G401.6 (cell line): ENCODE data around the gene SPDYE4.
A peak's percentile ranks its signal among the peaks of the same experiment; 100 is the strongest.

Source experiments
- FAIRE-seq: peaks from 2 replicates; lab custom pipeline; 2012; peaks lifted over from hg19 to GRCh38; lab: Jason Lieb, UNC

The SPDYE4 gene

DNA sequence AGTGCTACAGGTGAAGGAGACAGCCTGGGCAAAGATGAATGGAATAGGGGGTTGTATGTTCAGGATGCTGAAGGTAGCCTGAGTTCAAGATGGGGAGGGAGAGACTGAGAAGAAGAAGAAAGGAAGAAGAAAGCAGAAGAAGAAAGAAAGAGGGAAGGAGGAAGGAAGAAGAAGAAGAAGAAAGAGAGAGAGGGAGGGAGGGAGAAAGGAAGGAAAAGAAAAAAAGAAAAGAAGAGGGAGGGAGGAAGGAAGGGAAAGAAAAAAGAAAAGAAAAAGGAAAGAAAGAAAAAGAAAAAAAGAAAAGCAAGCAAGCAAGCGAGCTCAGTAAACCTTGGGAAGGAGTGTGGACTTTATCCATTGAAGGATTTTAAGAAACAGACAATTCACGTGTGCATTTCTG lies 21.6 kb downstream of the SPDYE4 start:
- no peak for FAIRE-seq

DNA sequence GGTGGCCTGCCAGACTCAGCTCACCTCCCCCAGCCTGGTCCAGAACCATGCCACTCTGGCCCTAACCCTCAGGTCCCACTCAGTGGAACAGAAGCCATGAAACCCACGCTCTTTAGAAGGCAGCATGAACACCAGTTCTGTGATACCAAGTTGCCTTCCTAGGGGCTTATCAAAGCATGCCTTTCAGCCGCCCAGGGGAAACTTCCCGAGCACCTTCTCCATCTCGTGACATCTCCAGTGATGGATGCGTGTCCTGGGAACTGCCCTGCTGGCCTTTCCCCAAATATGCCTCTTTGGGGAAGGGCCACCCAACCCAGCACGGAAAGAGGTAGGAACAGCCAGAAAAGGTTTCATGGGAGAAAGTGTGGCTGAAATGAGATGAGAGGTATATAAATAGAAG lies 22.0 kb downstream of the SPDYE4 start:
- FAIRE-seq: no peak

DNA sequence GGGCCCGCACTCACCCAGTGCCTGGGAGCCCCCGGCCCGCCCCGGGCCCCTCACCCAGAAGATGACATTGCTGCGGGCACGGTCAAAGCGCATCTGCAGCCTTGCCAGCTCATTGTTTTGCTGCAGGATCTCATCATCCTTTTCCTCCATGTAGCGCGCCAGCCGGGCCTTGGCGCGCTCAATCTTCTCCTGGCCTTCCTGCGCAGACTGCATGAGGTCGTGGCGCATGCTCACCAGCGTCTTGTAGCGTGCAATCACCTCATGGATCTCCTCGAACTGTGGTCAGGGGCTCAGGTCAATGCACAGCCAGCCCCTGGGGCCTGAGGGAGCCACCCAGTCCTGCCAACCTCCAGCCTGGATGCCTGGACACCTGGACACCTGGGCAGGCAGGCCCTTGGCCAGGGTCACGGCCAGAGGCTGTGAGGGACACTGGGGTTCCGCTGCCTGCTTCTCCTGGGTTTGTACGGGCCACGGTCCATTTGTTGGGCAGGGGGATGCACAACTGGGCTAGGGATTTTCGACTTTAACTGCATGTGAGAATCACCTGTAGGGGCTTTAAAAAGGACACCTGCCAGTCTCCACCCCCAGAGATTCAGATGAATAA lies 22.9 kb downstream of the SPDYE4 start:
- FAIRE-seq: no peak

DNA sequence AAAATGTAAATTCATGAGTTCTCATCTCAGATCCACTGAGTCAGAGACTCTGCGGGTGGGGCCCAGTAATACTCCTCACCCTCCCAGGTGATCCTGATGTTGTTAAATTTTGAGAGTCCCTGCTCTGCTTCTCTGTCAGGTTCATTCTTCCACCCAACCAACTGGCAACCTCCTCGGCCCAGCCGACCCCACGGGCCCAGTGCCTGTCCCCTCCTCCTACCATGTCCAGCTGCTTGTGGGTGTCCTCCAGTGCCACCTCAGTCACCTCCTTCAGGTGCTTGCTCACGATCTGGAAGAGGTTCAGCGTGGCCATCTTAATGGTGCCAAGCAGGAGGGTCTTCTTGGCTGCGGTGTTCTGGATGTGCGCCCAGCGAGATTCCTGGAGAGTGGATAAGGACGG lies 23.5 kb downstream of the SPDYE4 start:
- no peak for FAIRE-seq

DNA sequence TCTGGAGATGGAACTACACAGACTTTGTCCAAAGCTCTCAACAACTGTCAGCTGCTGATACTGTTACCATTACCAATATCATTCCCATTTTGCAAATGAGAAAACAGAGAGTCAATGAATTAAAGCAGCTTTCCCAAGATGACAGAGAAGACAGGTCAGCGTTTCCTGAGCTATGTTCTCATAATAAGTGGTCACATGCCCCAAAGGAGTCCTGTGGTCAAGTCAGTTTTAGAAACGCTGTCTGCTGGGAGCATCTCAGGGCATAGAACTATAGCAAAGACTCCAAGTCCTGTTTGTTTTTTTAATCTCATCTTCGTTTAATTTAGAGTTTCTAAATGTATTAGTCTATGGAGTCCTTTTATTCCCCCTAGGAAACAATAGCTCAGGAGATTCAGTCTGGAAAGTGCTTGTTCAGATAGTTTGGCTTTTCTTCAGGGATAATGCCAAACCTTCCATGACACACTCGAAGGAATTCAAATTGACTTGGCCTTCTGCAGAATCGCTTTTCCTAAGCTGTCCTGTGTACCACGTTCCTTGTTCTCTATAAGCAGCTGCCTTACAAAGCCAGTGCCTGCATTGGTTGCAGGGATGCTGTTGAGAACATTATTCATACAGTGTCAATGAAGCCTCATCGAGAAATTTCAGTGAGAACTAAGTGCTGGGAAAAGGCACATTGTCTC lies 25.8 kb downstream of the SPDYE4 start:
- no peak for FAIRE-seq

DNA sequence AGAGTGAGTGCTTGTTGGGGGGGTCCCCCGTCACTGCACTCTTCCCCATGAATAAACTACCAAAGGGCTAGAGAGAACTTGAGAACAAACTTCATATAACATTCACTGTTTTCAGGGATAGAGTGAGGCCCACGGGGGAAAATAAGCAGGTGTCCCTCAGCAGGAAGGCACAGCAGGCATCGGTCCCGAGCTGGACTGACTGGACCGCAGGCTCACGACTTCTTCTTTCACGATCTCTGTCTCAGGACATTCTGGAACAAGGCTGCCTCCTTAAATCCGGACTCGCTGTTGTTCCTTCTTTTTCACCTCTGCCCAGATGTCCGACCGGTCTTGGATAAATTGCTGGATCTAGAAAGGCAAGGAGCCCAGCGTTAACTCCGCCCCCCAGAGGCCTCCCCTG lies 28.5 kb downstream of the SPDYE4 start:
- FAIRE-seq: no peak

DNA sequence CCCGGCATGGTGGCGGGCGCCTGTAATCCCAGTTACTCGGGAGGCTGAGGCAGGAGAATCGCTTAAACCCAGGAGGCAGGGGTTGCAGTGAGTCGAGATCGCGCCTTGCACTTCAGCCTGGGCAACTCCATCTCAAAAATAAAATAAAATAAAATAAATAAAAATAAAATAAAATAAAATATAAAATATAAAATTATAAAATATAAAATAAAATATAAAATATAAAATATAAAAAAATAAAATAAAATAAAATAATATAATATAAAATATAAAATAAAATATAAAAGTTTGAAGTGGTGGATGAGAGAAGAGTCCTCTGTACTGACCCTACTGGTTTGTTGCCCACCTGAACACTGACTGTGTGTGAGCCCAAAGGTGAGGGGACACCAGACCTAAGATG lies 28.9 kb downstream of the SPDYE4 start:
- FAIRE-seq: peak; percentile 88

DNA sequence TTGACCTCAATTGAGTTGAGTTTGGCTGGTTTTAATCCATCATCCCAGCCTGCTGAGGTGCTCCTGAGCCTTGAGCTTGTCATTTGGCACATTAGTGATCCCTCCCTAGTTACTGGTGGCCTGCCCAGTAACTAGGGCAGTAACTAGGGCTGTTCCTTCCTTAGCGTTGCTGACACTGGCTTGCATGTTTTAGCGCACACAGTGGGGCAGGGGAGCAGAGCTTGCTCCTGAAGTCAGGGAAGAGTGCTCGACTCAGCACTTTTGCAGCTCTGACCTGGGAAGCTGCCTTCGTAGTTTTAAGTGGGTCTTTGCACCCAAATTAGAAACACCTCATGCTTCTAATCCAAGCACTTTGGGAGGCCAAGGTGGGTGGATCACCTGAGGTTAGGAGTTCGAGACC lies 29.4 kb downstream of the SPDYE4 start:
- FAIRE-seq: no peak

DNA sequence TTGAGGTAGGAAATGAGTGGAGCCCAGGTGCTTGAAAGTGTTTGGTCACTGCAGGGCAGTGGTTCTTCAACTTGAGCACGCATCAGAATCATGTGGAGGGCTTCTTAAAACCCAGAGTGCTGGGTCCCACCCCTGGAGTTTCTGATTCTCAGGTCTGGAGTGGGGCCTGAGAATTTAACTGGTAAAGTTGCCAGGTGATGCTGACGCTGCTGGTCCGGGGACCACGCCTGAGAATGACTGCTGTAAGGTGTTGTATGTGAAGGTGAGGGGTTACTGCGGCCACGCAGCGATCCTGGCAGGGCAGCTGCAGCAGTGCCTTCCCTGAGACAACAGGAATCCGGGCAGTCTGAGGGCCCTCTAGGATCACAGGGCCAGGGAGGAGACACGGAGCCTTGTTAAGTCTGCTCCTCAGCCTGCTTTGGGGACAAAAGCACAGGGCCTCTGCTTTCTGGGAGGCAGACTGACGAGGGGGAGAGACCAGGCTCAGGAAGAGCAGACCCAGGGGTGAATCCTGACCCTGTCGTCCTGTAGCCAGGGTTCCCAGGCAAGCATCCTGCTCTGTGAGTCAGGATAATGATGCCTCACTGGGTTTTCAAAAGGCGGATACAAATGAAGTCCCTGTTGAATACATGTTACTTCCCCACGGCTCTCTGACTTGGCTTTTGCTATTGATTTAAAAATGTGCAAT lies 30.0 kb downstream of the SPDYE4 start:
- FAIRE-seq: no peak

DNA sequence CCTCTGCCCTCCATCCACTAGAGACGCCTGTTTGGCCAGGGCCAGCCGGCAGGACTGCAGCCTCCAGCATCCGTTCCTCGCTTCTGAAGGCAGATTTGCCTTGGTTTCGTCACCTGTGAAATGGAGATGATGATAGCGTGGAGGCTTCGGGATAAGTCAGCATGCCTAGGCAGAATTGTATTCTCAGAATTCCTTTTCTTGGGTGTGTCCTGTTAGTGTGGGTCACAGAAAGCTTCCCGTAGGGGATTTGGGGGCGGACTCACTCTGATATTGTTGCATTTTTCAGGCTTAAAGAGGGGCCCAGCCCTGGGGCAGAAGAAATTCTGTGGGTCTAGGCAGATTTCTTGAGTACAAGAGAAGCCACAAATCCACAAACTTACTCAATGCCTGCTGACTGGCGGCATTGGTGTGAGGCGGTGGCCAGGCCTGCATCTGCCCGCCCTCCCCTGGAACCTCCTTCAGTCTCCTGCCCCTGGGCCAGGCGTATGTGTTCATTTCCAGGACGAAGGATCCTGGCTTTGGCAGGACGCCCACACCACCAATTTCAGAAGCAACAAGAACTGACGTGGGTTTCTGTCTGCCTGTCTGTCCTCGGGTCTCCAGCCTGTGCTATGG lies 31.3 kb downstream of the SPDYE4 start:
- FAIRE-seq: no peak

DNA sequence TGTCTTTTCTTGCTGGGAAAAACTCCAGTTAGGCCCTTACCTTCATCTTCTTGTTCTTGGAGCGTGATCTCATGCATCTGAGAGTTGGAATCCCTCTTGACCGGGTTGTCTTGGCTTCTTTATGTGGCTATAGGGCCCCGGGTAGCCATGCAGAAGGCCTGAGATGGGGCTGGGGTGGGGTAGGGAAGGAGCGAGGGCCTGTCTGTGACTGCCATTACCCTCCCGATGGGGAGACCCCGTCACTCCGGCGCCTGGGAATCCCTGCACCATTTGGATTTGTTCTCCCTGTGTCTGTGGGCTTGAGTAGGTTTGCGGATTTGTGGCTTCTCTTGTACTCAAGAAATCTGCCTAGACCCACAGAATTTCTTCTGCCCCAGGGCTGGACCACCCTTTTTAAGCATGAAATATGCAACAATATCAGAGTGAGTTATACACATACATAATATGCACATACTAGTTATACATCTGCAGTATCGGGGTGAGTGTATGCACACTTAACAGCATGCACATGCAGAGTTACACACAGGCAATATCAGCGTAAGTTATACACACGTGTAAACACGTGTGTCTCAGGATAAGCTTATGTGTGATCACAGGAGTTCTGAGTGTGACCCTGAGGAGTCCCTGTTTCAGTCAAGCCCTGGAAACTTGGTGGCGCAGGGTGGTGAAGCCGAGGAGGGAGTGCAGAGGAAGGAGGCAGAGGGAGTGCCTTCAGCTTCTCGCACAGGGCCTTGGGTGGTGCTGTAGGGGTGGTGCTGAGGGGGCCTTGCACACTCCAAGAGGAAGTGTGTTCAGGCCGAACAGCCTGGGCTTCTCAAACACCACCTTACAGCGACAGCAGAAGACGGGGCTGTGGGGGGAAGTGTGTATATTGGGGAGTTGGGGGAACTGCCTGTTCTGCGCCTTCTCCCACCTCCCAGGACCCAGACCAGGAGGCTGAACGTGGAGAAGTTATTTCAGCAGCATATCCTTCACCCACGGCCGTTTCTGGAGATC lies 32.2 kb downstream of the SPDYE4 start:
- no peak for FAIRE-seq

DNA sequence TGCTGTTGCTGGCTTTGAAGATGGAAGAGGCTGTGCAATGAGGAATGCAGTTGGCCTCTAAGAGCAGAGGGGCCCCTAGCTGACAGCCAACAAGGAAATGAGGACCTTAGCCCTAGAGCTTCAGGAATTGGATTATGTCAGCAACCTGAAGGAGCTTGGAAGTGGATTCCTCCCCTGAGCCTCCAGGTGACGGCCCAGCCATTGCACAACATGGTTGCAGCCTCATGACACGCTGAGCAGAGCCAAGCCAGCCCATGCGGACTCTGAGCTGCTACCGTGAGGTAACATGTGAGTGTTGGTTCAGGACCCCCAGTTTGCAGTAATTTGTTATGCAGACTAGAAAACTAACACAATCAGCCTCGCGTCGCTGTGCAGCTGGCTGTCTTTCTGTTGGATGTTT lies 33.9 kb downstream of the SPDYE4 start:
- FAIRE-seq: no peak

DNA sequence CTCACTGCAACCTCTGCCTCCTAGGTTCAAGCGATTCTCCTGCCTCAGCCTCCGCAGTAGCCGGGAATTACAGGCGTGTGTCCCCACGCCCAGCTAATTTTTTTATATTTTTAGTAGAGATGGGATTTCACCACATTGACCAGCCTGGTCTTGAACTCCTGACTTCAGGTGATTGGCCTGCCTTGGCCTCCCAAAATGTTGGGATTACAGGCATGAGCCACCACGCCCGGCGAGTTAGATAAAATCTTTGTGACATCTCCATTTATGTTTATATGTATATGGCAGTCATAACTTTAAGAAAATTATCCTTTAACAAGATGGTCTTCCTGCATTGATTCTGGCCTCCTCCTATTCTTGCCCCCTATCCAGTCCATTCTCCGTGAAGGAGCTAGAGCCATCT lies 37.8 kb downstream of the SPDYE4 start:
- no peak for FAIRE-seq

DNA sequence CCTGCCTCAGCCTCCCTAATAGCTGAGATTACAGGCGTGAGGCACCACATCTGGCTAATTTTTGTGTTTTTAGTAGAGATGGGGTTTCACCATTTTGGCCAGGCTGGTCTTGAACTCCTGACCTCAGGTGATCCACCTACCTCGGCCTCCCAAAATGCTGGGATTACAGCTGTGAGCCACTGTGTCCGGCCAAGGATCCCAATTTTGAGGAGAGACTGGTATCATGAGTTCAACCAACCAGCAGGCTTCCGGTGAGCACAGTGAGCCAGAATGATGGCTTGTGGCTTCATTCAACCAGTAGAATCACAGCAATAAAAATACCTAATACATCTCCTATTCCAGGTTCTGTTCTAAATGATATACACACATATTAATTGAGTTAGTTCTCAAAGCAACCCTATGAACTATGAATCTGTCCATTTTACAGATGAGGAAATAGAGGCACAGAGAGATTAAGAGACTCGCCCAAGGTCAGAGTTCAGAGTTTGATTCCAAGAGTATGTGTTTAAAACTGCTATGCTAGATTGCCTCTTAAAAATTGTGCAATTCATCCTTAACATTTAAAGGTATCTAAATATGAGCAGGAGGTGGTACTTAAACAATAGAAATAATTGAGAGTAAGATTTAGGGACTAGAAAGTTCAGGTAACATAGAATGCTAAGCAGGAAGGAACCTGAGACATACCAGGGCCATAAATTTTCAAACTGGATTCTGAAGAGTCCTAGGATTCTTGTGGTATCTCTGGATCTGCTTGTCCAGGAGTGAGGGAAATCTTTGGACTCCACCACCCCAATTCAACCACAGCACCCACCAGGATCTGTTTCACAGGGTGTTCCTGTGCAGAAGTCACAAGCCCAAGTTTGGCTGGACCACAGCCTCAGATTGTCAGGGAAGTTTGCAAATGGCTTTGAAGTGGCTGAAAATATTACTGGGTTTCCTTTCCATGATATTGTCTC lies 38.8 kb downstream of the SPDYE4 start:
- no peak for FAIRE-seq

DNA sequence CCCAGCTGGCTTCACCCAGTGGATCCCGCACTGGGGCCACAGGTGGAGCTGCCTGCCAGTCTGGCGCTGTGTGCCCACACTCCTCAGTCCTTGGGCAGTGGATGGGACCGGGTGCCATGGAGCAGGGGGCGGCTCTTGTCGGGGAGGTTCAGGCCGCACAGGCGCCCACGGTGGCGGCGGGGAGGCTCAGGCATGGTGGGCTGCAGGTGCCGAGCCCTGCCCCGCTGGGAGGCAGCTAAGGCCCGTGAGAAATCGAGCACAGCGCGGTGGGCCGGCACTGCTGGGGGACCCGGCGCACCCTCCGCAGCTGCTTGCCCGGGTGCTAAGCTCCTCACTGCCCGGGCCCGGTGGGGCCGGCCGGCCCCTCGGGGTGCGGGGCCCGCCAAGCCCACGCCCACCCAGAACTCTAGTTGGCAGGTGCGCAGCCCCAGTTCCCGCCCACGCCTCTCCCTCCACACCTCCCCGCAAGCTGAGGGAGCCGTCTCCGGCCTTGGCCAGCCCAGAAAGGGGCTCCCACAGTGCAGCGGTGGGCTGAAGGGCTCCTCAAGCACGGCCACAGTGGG lies 40.3 kb downstream of the SPDYE4 start:
- no peak for FAIRE-seq

DNA sequence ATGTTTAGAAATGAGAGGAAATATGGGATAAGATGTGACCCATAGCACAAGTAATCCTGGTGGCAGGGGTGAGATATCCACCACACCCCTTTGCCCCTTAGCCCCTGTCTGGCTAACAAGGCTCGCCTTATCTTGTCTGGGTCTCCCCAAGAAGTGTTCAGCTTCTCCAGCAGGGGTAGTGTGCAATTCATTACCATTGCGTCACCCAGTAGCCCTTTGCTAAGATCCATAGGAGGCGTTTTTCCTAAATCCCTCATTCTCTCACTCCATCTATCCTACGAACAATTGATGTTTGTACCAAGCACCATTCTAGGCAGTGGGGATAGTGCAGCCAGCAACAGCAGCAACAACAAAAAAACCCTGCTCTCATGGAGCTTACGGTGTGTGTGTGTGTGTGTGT lies 44.5 kb downstream of the SPDYE4 start:
- no peak for FAIRE-seq

DNA sequence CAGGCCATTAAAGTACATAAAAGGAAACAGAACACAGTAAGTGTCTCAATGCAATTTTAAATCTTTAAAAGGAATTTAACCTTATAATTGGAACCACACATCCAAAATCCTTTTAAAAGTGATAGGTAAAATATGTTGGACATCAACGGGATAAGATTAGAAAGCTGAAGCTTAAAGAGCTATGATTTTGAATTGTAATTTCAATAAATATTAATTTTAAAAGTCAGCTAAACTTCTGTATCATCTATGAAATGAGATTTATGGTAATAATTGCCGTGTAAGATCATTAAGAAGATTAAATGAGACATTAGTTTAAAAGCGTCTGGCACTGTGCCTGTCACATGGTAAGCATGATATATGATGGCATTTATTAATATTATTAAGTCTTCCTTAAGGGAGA lies 45.0 kb downstream of the SPDYE4 start:
- no peak for FAIRE-seq

DNA sequence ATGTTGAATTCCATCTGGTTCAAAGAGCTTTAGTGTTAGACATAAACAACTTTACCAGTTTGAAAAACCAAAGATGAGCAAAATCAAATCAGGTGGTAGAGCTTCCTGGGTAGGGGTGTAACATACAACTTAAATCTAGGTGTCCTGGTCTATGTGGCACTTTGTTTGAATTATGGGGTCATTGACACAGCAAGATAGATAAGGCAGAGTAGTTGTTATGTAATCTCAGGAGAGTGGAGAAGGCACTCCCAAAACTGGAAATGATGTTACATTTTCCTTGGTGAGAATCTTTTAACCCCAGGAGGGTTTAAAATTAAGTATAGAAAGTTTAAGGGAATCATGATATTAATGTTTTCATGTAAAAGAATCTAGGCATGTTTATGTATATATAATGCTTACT lies 45.6 kb downstream of the SPDYE4 start:
- FAIRE-seq: no peak

DNA sequence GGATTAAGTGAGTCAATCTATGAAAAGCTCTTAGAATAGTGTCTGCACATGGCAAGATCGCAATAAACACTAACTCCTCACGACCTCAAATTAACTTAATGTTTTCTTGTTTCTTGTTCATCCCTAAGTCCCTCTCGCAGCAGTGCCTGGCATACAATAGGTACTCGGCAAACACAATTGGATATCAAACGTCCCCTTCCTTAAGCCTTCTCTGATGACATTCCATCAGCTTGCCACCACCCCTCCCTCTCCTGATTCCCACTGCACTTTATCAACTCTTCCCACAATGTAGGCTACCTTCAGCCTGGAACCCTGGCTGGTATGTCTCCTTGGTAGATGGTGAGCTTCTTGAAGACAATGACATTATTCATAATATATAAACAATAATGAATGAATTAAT lies 47.1 kb downstream of the SPDYE4 start:
- no peak for FAIRE-seq

DNA sequence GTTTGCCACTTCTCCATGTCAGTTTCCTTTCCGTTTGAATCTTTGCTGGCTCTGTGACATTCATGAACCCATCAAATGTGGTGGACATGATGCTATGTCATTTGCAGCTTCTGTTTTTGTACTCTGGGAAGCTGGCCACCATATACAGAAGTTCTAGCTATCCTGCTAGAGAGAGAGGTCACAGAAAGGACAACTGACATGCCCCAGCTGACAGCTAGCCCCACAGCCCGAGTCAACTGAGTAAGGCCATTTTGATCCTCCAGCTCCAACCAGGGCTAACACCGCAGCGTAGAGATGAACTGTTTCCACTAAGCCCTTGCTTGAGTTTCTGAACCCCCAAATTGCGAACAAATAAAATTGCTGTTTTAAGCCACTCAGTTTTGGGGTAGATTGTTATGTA lies 47.5 kb downstream of the SPDYE4 start:
- FAIRE-seq: no peak

DNA sequence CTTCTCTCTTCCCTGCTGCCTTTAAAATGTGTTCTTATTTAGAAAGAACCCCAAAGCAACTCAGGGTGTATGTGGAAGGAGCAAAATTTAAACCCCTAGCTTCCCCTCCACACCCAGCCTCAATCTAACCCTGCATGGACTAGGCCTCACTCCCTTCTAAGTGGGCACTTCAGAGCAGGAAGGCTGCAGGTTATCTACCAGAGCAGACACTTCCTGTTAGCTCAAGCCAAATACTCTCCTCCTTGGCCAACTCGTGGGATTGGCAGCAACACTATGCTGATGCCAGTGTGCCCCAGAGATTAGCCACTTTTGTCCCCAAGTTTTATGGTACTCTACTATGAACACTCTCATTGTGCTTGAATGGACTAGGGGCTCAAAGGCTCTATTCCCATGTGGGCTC lies 49.3 kb downstream of the SPDYE4 start:
- no peak for FAIRE-seq
